Panc1 (cell line): ENCODE measurements around the gene MAPKAPK3. TPM values are rescaled to one million over a fixed set of nuclear protein-coding genes. Genes with fewer than 3 reads are reported as not detected.

Experiments used
- ATAC-seq: fragments of 200-7000 bp; cut with Tn5 transposase; 2 replicates; pipeline ENCODE4 v1.9.1; 2020; ENCODE audit warnings: mild to moderate bottlenecking, moderate library complexity
- BruUV-seq: library from RNA; stranded (reverse); fragments of 400-500 nt; replicated peaks from 2 replicates; lab custom pipeline; 2021; lab: Mats Ljungman, UMichigan
- CTCF ChIA-PET: fragments of 300-600 bp; sonication (Branson Sonifier 250); formaldehyde crosslinking; loops from one replicate; lab custom pipeline; 2022; ENCODE audit warnings: antibody characterized with exemption; lab: Charles Lee
- POLR2A ChIA-PET: fragments of 300-600 bp; sonication (Branson Sonifier 250); formaldehyde crosslinking; loops from one replicate; lab custom pipeline; 2022; ENCODE audit warnings: antibody characterized with exemption; lab: Charles Lee
- DNase-seq: peaks from one replicate; pipeline ENCODE4 v3.0.0-alpha.2; 2010; ENCODE audit warnings: low read depth, low spot score
- H3K27ac ChIP-seq: 2 replicates; pipeline ENCODE4 v1.5.1; 2011; ENCODE audit warnings: mild to moderate bottlenecking, low read length, inconsistent platforms
- H3K27me3 ChIP-seq: fragments of 200-500 bp; sonication (Bioruptor generic); 2 replicates; pipeline ENCODE4 v1.6.0; 2014; ENCODE audit warnings: low read length, inconsistent platforms; ENCODE audit not compliant: control insufficient read depth, insufficient read depth
- H3K36me3 ChIP-seq: fragments of 200-500 bp; sonication (Bioruptor generic); 2 replicates; pipeline ENCODE4 v1.5.1; 2014; ENCODE audit warnings: inconsistent platforms, mild to moderate bottlenecking, low read length, moderate library complexity; ENCODE audit not compliant: control insufficient read depth, insufficient read depth
- H3K4me1 ChIP-seq: 2 replicates; pipeline ENCODE4 v1.5.1; 2011; ENCODE audit warnings: inconsistent platforms, mild to moderate bottlenecking, low read length, moderate library complexity; ENCODE audit not compliant: control insufficient read depth, insufficient read depth
- H3K4me3 ChIP-seq, 2 experiments: 2 replicates each; pipeline ENCODE4 v1.5.1; 2011 to 2012; ENCODE audit warnings: low read depth in 2 of 2, low read length in 2 of 2, mild to moderate bottlenecking in 2 of 2, inconsistent platforms in 1 of 2, moderate library complexity in 1 of 2
- H3K9me3 ChIP-seq: fragments of 200-500 bp; sonication (Bioruptor generic); 2 replicates; pipeline ENCODE4 v1.5.1; 2014; ENCODE audit warnings: low read depth, mild to moderate bottlenecking, inconsistent platforms, low read length, moderate library complexity; ENCODE audit not compliant: control insufficient read depth, insufficient read depth
- POLR2AphosphoS5 ChIP-seq: IDR thresholded peaks from 2 replicates; pipeline ENCODE4 v1.6.1; 2012; ENCODE audit warnings: mild to moderate bottlenecking, low read depth, low read length, moderate library complexity
- REST ChIP-seq, 2 experiments: IDR thresholded peaks; 2 replicates each; pipeline ENCODE4 v1.6.1; 2011 to 2012; ENCODE audit warnings: low read depth in 2 of 2, control low read depth in 1 of 2, low read length in 1 of 2, mild to moderate bottlenecking in 1 of 2, moderate library complexity in 1 of 2; ENCODE audit not compliant: insufficient read depth in 1 of 2
- SIN3A ChIP-seq: IDR thresholded peaks from 2 replicates; pipeline ENCODE4 v1.6.1; 2012; ENCODE audit warnings: low read depth, mild to moderate bottlenecking, low read length, moderate library complexity, borderline replicate concordance; ENCODE audit not compliant: insufficient read depth
- TCF7L2 ChIP-seq: IDR thresholded peaks from 2 replicates; pipeline ENCODE4 v1.6.1; 2011; ENCODE audit warnings: mild to moderate bottlenecking, low read depth, low read length, inconsistent platforms
- in situ Hi-C: cut with HindIII; loops from 2 replicates; pipeline ENCODE4 v1.10.0; 2016; ENCODE audit warnings: low sequenced_read_pairs, low pct_unique_long_range_greater_than_20kb
- intact Hi-C: fragments of 100-400 bp; cut with micrococcal nuclease; formaldehyde crosslinking; loops from one replicate; pipeline ENCODE4 v1.10.0; 2022; ENCODE audit not compliant: unreplicated experiment
- total RNA-seq: library from RNA; stranded (reverse); gene quantifications from one replicate; pipeline ENCODE4 v1.2.1, GENCODE V29; 2021; ENCODE audit not compliant: unreplicated experiment
- TF ChIP-seq, protein P1 (sequence below): fragments of 450-650 bp; IDR thresholded peaks from 2 replicates; pipeline ENCODE4 v1.5.1; 2017; ENCODE audit warnings: mild to moderate bottlenecking

Gene MAPKAPK3
- total RNA-seq, 1 experiment from 2014 or later = 14.8 TPM

GRCh38 chr3:50626401-50626800 is 9.4 kb downstream of the MAPKAPK3 start:
- POLR2A ChIA-PET = no interaction called here
- intact Hi-C loops (no loop called here), in situ Hi-C loops (no loop called here)
- Histone ChIP-seq H3K9me3 (no peaks in the 10 kb centered on the region), H3K27ac (no peak overlapping the region), H3K4me3 (no peak overlapping the region), H3K36me3 (no peaks in the 10 kb centered on the region), H3K27me3 (no peaks in the 10 kb centered on the region), H3K4me1 (no peaks in the 10 kb centered on the region; the same call in 1 of the 2 replicates)
- ATAC-seq (no peak), DNase-seq (no peak)
- CTCF ChIA-PET = no interaction called here
- TF ChIP-seq, protein P1, sequence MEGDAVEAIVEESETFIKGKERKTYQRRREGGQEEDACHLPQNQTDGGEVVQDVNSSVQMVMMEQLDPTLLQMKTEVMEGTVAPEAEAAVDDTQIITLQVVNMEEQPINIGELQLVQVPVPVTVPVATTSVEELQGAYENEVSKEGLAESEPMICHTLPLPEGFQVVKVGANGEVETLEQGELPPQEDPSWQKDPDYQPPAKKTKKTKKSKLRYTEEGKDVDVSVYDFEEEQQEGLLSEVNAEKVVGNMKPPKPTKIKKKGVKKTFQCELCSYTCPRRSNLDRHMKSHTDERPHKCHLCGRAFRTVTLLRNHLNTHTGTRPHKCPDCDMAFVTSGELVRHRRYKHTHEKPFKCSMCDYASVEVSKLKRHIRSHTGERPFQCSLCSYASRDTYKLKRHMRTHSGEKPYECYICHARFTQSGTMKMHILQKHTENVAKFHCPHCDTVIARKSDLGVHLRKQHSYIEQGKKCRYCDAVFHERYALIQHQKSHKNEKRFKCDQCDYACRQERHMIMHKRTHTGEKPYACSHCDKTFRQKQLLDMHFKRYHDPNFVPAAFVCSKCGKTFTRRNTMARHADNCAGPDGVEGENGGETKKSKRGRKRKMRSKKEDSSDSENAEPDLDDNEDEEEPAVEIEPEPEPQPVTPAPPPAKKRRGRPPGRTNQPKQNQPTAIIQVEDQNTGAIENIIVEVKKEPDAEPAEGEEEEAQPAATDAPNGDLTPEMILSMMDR = no peak
- TF ChIP-seq TCF7L2 (no peak), REST (IDR thresholded peaks at IDR 0.05; ENCODE audit: insufficient read depth in 1 of 2, low read depth in 2 of 2, low read length in 1 of 2) (no peak), SIN3A (no peak), POLR2AphosphoS5 (no peak)
- BruUV-seq = no TSS peak

GRCh38 chr3:50627407-50628051 is 10.6 kb downstream of the MAPKAPK3 start:
- Histone ChIP-seq H3K4me3 (no peak overlapping the region), H3K36me3 (no peaks in the 10 kb centered on the region), H3K27me3 (no peaks in the 10 kb centered on the region), H3K9me3 (no peaks in the 10 kb centered on the region), H3K4me1 (no peaks in the 10 kb centered on the region; the same call in 1 of the 2 replicates), H3K27ac (no peak overlapping the region)
- DNase-seq = no peak
- POLR2A ChIA-PET = no interaction called here
- TF ChIP-seq, protein P1 = no peak
- TF ChIP-seq POLR2AphosphoS5 = no peak
- no peak for TF ChIP-seq REST (IDR thresholded peaks at IDR 0.05; ENCODE audit: insufficient read depth in 1 of 2, low read depth in 2 of 2, low read length in 1 of 2)
- TF ChIP-seq TCF7L2 = no peak
- no peak for TF ChIP-seq SIN3A
- in situ Hi-C loops (no loop called here), intact Hi-C loops (no loop called here)
- BruUV-seq = no TSS peak
- CTCF ChIA-PET = interaction anchor here (0.6 kb wide), 1 partner anchor 230 kb away, joined by 3 read pairs; no protein-coding TSS in a partner anchor
- peak; percentile 77 for ATAC-seq
